HepG2 (cell line): ENCODE measurements around the gene SCYGR8. TPM values are rescaled to one million over a fixed set of nuclear protein-coding genes. Genes with fewer than 3 reads are reported as not detected.

Experiments
- BATF2 ChIP-seq: sonication (generic); formaldehyde crosslinking; IDR thresholded peaks from 2 replicates; pipeline ENCODE4 v1.8.0; 2022; ENCODE audit warnings: mild to moderate bottlenecking, missing genetic modification reagents, moderate library complexity
- DPF2 ChIP-seq: sonication (generic); formaldehyde crosslinking; IDR thresholded peaks from 2 replicates; pipeline ENCODE4 v1.4.0; 2020; ENCODE audit warnings: mild to moderate bottlenecking, low read depth, missing genetic modification reagents, borderline replicate concordance
- FOXP1 ChIP-seq, 2 experiments: fragments of 450-650 bp in 1 of 2; IDR thresholded peaks; 2 replicates each; pipeline ENCODE4 v1.6.1; 2017 to 2018; ENCODE audit warnings: antibody characterized with exemption in 1 of 2
- HBP1 ChIP-seq: IDR thresholded peaks from 2 replicates; pipeline ENCODE4 v1.6.1; 2016; ENCODE audit warnings: low read depth, control low read depth
- KAT7 ChIP-seq: IDR thresholded peaks from 2 replicates; pipeline ENCODE4 v1.6.1; 2018; ENCODE audit warnings: borderline replicate concordance, missing compliant biosample characterization
- MATR3 ChIP-seq: sonication (generic); formaldehyde crosslinking; IDR thresholded peaks from 2 replicates; pipeline ENCODE4 v1.4.0; 2020; ENCODE audit warnings: missing genetic modification reagents
- MIER2 ChIP-seq: IDR thresholded peaks from 2 replicates; pipeline ENCODE4 v1.6.1; 2016; ENCODE audit warnings: missing biosample characterization, missing genetic modification reagents
- SPEN ChIP-seq: sonication (generic); formaldehyde crosslinking; IDR thresholded peaks from 2 replicates; pipeline ENCODE4 v1.5.1; 2020; ENCODE audit warnings: low read depth, mild to moderate bottlenecking, missing genetic modification reagents
- ZBTB10 ChIP-seq: sonication (generic); formaldehyde crosslinking; IDR thresholded peaks from 2 replicates; pipeline ENCODE4 v1.4.0; 2020; ENCODE audit warnings: missing genetic modification reagents, borderline replicate concordance
- ZNF230 ChIP-seq: sonication (generic); formaldehyde crosslinking; IDR thresholded peaks from 2 replicates; pipeline ENCODE4 v1.4.0; 2020; ENCODE audit warnings: mild to moderate bottlenecking, missing genetic modification reagents
- ZNF574 ChIP-seq: sonication (generic); formaldehyde crosslinking; IDR thresholded peaks from 2 replicates; pipeline ENCODE4 v1.4.0; 2020; ENCODE audit warnings: missing genetic modification reagents
- ZNF598 ChIP-seq: sonication (generic); formaldehyde crosslinking; IDR thresholded peaks from 2 replicates; pipeline ENCODE4 v1.5.1; 2020; ENCODE audit warnings: mild to moderate bottlenecking, missing genetic modification reagents, borderline replicate concordance
- ZNF709 ChIP-seq: sonication (generic); formaldehyde crosslinking; IDR thresholded peaks from 2 replicates; pipeline ENCODE4 v1.5.0; 2020; ENCODE audit warnings: mild to moderate bottlenecking, missing genetic modification reagents
- polyA plus RNA-seq, 8 experiments: library from polyadenylated mRNA; depleted of rRNA in 3 of 8; stranded (reverse) in 7 of 8; unstranded in 1 of 8; fragments of >200 nt; fragmentation: Illumina TruSeq in 4 of 8; extraction: Trizol in 4 of 8; gene quantifications; 2 replicates each; pipeline versions ENCODE4 v1.2.1 to v1.2.3, GENCODE V29; 2011 to 2016; ENCODE audit warnings: low read depth in 4 of 8, missing spikeins in 1 of 8, mixed read lengths in 1 of 8; ENCODE audit not compliant: insufficient read depth in 1 of 8
- total RNA-seq, 5 experiments: library from RNA; depleted of rRNA; stranded (reverse); fragments of >200 nt; fragmentation: Illumina TruSeq; extraction: Trizol; gene quantifications; 2 replicates each; pipeline ENCODE4 v1.2.3, GENCODE V29; 2016; ENCODE audit warnings: low read depth in 1 of 5
- TF ChIP-seq, protein P1 (sequence below): sonication (generic); formaldehyde crosslinking; IDR thresholded peaks from 2 replicates; pipeline ENCODE4 v1.4.0; 2020; ENCODE audit warnings: missing genetic modification reagents
- TF ChIP-seq, protein P2 (sequence below): sonication (generic); formaldehyde crosslinking; IDR thresholded peaks from 2 replicates; pipeline ENCODE4 v1.5.0; 2020; ENCODE audit warnings: missing genetic modification reagents
- TF ChIP-seq, protein P3 (sequence below): sonication (generic); formaldehyde crosslinking; IDR thresholded peaks from 2 replicates; pipeline ENCODE4 v1.5.0; 2020; ENCODE audit warnings: missing genetic modification reagents, mild to moderate bottlenecking, borderline replicate concordance

Gene SCYGR8
- total and polyA plus RNA-seq, 2 of the 13 experiments (the other 11 are each of a cell fraction or from before 2014, with no cell fraction given), result not detected

DNA sequence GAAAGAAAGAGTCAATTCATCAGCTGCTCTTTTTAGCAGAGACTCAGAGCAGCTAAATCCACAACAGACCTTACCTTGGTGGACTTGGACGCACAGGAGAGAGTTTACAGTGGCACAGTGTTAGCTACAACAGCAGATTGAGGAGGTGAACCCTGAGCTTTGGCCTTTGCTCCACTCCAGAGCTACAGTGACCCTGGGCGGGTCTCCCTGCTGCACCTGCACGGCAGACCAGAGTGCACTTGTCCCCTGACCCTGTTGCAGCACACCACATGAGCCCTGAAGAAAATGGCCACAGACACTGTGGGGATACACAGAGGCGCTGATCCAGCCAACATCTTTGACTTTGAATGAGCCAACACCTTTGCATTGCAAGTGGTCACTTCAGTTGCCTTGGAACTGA is 38.8 kb upstream of the SCYGR8 start (continued):
- TF ChIP-seq ZNF574 (CRISPR knock-in tag) (peak; percentile 39; the same call in 1 of the 2 replicates), DPF2 (CRISPR knock-in tag) (0 out of 2 replicates have a peak, but pooled peaks have one; percentile 39), MATR3 (CRISPR knock-in tag) (no peak), ZNF598 (CRISPR knock-in tag) (peak; percentile 69; the same call in 1 of the 2 replicates), ZNF230 (CRISPR knock-in tag) (peak; percentile 31; the same call in 1 of the 2 replicates), MIER2 (0 out of 2 replicates have a peak, but pooled peaks have one; percentile 24), HBP1 (peak; percentile 27; the same call in 1 of the 2 replicates), SPEN (peak; percentile 73), KAT7 (no peak), BATF2 (CRISPR knock-in tag) (no peak), FOXP1 (IDR thresholded peaks at IDR 0.05) (no peak), FOXP1 (CRISPR knock-in tag; IDR thresholded peaks at IDR 0.05) (peak; percentile 44; the same call in 1 of the 2 replicates), ZBTB10 (CRISPR knock-in tag) (no peak), ZNF709 (CRISPR knock-in tag) (0 out of 2 replicates have a peak, but pooled peaks have one; percentile 28)
- TF ChIP-seq, protein P1, sequence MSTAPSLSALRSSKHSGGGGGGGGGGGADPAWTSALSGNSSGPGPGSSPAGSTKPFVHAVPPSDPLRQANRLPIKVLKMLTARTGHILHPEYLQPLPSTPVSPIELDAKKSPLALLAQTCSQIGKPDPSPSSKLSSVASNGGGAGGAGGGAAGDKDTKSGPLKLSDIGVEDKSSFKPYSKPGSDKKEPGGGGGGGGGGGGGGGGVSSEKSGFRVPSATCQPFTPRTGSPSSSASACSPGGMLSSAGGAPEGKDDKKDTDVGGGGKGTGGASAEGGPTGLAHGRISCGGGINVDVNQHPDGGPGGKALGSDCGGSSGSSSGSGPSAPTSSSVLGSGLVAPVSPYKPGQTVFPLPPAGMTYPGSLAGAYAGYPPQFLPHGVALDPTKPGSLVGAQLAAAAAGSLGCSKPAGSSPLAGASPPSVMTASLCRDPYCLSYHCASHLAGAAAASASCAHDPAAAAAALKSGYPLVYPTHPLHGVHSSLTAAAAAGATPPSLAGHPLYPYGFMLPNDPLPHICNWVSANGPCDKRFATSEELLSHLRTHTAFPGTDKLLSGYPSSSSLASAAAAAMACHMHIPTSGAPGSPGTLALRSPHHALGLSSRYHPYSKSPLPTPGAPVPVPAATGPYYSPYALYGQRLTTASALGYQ (CRISPR knock-in tag), result no peak
- TF ChIP-seq, protein P2, sequence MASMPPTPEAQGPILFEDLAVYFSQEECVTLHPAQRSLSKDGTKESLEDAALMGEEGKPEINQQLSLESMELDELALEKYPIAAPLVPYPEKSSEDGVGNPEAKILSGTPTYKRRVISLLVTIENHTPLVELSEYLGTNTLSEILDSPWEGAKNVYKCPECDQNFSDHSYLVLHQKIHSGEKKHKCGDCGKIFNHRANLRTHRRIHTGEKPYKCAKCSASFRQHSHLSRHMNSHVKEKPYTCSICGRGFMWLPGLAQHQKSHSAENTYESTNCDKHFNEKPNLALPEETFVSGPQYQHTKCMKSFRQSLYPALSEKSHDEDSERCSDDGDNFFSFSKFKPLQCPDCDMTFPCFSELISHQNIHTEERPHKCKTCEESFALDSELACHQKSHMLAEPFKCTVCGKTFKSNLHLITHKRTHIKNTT, result no peak
- TF ChIP-seq, protein P3, sequence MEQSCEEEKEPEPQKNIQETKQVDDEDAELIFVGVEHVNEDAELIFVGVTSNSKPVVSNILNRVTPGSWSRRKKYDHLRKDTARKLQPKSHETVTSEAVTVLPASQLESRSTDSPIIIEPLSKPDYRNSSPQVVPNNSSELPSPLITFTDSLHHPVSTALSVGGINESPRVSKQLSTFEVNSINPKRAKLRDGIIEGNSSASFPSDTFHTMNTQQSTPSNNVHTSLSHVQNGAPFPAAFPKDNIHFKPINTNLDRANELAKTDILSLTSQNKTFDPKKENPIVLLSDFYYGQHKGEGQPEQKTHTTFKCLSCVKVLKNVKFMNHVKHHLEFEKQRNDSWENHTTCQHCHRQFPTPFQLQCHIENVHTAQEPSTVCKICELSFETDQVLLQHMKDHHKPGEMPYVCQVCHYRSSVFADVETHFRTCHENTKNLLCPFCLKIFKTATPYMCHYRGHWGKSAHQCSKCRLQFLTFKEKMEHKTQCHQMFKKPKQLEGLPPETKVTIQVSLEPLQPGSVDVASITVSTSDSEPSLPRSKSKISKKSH (CRISPR knock-in tag), result no peak
